SK-MEL-5 (cell line): ENCODE data around the gene RRAGC. TPM values are rescaled to one million over a fixed set of nuclear protein-coding genes. Genes with fewer than 3 reads are reported as not detected.
"Not testable (repeated sequence)": the region's sequence is repeated elsewhere in the genome, so short reads cannot be mapped to it uniquely, and the experiment has no call there.

Experiments
- DNase-seq: peaks from one replicate; pipeline ENCODE4 v3.0.0-alpha.2; 2016; ENCODE audit warnings: low read depth, low spot score
- in situ Hi-C: cut with HindIII; loops from 2 replicates; pipeline ENCODE4 v1.10.0; 2016; ENCODE audit warnings: low sequenced_read_pairs, high pct_unique_total_duplicates, low pct_unique_long_range_greater_than_20kb
- total RNA-seq: library from RNA; depleted of rRNA; stranded (reverse); fragments of >200 nt; shearing (Covaris generic); gene quantifications from 2 replicates; pipeline ENCODE4 v1.2.3, GENCODE V29; 2014

The RRAGC gene
- total RNA-seq, 1 experiment from 2014 or later = 18.8 TPM

GRCh38 chr1:38826886-38827285, 32.7 kb downstream of the RRAGC start:
- DNase-seq = no peak
- in situ Hi-C loops = no loop called here

GRCh38 chr1:38826262-38826661, 33.3 kb downstream of the RRAGC start:
- DNase-seq = no peak

GRCh38 chr1:38820860-38821259, 38.7 kb downstream of the RRAGC start:
- no peak for DNase-seq
- in situ Hi-C loops = no loop called here

More at GRCh38 chr1:38826262-38826661, 33.3 kb downstream of the RRAGC start:
- in situ Hi-C loops = no loop called here

- no peak for DNase-seq
- in situ Hi-C loops = no loop called here
Measured at GRCh38 chr1:38819516-38819915, 40.1 kb downstream of the RRAGC start.

- in situ Hi-C loops = no loop called here
- DNase-seq = no peak
Measured at GRCh38 chr1:38819040-38819439, 40.5 kb downstream of the RRAGC start.

- peak; percentile 16 for DNase-seq
- in situ Hi-C loops = no loop called here
Measured at GRCh38 chr1:38818175-38818976, 41.2 kb downstream of the RRAGC start.

- no peak for DNase-seq
- in situ Hi-C loops = no loop called here
Measured at GRCh38 chr1:38817267-38818174, 42.1 kb downstream of the RRAGC start.

- DNase-seq = no peak
- in situ Hi-C loops = no loop called here
Measured at GRCh38 chr1:38815903-38816627, 43.5 kb downstream of the RRAGC start.

GRCh38 chr1:38814984-38815464, 44.5 kb downstream of the RRAGC start:
- no peak for DNase-seq
- in situ Hi-C loops = no loop called here

GRCh38 chr1:38814444-38814983, 45.1 kb downstream of the RRAGC start:
- DNase-seq = no peak
- in situ Hi-C loops = no loop called here

- no peak for DNase-seq
- in situ Hi-C loops = no loop called here
Measured at GRCh38 chr1:38812981-38813380, 46.6 kb downstream of the RRAGC start.

- in situ Hi-C loops, DNase-seq: not testable (repeated sequence)
Measured at GRCh38 chr1:38811466-38811865, 48.1 kb downstream of the RRAGC start.

- DNase-seq = no peak
- in situ Hi-C loops = no loop called here
Measured at GRCh38 chr1:38806090-38806489, 53.5 kb downstream of the RRAGC start.

- no peak for DNase-seq
- in situ Hi-C loops = no loop called here
Measured at GRCh38 chr1:38805036-38805435, 54.5 kb downstream of the RRAGC start.

- no peak for DNase-seq
- in situ Hi-C loops = no loop called here
Measured at GRCh38 chr1:38804062-38804886, 55.3 kb downstream of the RRAGC start.

- in situ Hi-C loops = no loop called here
- DNase-seq = no peak
Measured at GRCh38 chr1:38803647-38804046, 55.9 kb downstream of the RRAGC start.
